ENCODE data around the gene GRIK3. TPM values are rescaled to one million over a fixed set of nuclear protein-coding genes. Genes with fewer than 3 reads are reported as not detected.

The GRIK3 gene
- total RNA-seq, 2 donors from 2014 or later, result 0.85 to 0.89 TPM

DNA sequence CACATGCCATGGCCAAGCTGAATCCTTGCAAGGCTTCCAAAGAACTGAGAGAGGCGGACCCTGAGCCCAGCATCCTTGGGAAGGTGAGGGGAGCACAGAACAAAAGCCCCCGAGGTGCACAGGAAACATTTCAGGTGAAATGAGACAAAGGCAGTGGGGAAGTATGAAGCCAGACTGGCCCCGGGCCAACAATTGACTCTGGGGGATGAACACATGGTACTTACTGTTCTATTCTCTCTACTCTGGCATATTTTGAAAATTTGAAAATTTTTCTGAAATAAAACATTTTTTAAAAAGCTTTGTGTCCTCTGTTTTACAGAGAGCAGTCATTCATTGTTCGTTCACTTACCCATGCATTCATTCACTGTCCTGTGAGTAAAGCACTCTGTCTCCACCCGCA, 77.7 kb downstream of the GRIK3 start:
- DNase-seq (no peak), ATAC-seq (no peak)
- intact Hi-C loops (cut with DNase I), result no loop called here

GRCh38 chr1:36955016-36955415, 79.3 kb downstream of the GRIK3 start:
- intact Hi-C loops (cut with DNase I), result no loop called here
- DNase-seq (no peak), ATAC-seq (no peak)

- DNase-seq (no peak), ATAC-seq (no peak)
- intact Hi-C loops (cut with DNase I), result no loop called here
These were observed 81.3 kb downstream of the GRIK3 start for GRCh38 chr1:36953061-36953460.

GRCh38 chr1:36951761-36952160, 82.6 kb downstream of the GRIK3 start:
- DNase-seq, result no peak
- intact Hi-C loops (cut with DNase I), result no loop called here
- ATAC-seq, result no peak

GRCh38 chr1:36951292-36951750, 83.0 kb downstream of the GRIK3 start:
- DNase-seq (no peak), ATAC-seq (no peak)
- intact Hi-C loops (cut with DNase I), result no loop called here

GRCh38 chr1:36950604-36951291, 83.6 kb downstream of the GRIK3 start:
- intact Hi-C loops (cut with DNase I), result no loop called here
- no peak for ATAC-seq

DNA sequence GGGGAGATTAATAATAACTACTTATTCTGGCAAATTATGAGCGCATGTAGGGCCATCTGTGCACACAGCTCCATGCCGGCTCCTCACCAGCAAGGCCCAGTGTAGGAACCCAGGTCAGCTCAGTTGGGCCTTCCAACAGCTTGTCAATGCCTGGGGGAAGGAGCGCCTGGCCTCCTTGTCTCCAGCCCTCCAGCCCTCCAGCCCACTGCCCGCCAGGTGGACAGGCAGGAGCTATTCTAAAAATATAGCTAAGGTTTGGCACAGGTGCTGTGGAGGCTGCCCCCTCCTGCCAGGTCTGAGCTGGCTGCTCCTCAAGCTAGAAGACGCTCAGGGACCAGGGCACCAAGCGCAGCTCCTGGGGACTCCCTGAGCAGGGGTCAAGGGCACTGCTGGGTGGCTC, 85.7 kb downstream of the GRIK3 start:
- ATAC-seq (no peak), DNase-seq (no peak)
- intact Hi-C loops (cut with DNase I), result no loop called here

More at GRCh38 chr1:36950604-36951291, 83.6 kb downstream of the GRIK3 start:
- no peak for DNase-seq

DNA sequence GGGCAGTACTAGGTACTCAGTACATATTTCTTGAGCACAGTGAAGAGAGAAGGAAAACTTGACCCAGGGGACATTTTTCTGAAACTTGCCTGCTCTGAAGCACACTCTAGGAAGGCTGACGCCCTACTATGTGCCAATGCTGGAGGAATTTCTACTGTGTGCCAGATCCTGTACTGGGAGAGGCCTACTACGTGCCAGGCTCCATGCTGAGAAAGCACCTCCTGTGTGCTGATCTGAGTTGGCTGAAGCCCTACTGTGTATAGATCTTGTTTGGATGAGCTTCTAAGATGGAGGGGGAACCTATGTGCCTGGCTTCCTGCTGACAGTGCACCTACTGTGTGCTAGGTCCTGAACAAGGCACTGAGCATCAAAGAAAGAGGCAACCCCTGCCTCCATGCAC, 86.2 kb downstream of the GRIK3 start:
- DNase-seq (no peak), ATAC-seq (no peak)
- intact Hi-C loops (cut with DNase I), result no loop called here

- ATAC-seq (peak in 1 of 2 donors; percentile 53), DNase-seq (no peak)
- intact Hi-C loops (cut with DNase I), result no loop called here
These were observed 86.9 kb downstream of the GRIK3 start for GRCh38 chr1:36947384-36947783.

DNA sequence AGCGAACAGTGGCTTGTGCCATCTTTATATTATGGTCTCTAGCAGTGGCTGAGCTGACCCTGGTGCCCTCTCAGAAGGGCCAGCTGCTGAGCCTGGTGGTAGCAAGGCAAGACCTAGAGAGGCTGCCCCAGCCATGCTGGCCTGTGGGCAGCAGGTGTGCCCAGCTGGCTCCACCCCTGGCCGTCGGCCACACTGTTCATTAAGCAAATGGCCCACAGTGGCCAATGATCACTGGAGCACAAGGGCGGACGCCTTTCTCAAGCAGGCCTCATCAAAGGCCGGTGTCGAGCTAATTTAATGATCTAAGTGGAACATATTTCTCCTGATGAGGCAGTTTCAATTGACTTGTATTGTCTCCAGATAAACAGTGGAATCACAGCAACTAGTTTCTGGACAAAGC, 89.4 kb downstream of the GRIK3 start:
- intact Hi-C loops (cut with DNase I), result no loop called here
- no peak for DNase-seq
- ATAC-seq, result no peak

- DNase-seq, result no peak
- intact Hi-C loops (cut with DNase I), result no loop called here
- no peak for ATAC-seq
These were observed 92.2 kb downstream of the GRIK3 start for GRCh38 chr1:36942148-36942547.

DNA sequence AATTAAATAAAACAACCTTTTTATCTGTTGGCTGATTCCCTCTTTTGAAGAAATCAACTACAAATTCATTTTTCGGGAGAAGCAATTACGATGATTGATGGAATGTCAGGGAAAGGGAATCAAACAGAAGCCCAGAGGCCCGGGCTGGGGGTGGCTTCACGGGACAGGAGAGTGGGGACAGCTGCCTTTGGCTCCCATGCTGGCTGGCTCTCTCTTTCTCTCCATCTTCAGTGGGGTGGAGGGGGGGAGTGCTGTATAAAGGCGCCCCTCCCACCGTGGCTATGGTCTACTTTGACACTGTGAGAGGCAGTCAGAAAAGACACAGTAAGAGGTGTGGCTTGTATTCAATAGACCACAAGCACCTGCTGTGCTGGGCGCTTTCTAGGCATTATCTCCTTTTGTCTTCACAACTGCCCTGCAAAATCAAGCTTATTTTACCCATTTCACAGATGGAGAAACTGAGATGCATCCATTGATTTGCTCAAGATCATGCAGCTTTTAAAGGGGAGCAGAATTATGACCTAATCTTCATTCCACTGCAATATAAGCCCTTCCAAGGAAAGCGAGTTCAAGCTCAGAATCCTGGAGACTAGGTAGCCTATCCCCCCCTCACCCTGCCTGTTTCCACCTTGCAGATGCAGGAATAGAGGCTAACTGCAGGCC, 92.9 kb downstream of the GRIK3 start:
- ATAC-seq, result no peak
- intact Hi-C loops (cut with DNase I), result no loop called here
- DNase-seq, result no peak

DNA sequence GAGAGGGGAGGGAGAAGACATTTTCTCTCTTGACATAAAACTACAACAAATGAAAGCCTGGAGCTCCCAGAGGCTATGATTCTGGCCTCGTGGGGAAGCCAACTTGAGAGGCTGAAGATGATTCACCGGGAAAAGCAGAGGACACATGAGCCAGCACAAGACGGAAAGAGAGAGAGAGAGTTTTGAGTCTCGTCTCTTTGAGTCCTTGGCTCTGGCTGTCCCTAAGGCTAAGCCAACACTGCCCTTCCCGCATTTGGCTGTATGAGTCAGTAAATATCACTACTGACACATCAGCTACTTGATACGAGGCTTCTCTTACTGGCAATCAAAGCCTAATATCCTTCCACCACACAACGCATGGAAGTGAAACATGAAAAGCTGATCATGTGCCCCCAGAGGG, 95.5 kb downstream of the GRIK3 start:
- no peak for DNase-seq
- no peak for ATAC-seq
- intact Hi-C loops (cut with DNase I), result no loop called here

GRCh38 chr1:36937371-36937770, 96.9 kb downstream of the GRIK3 start:
- ATAC-seq, result no peak
- DNase-seq, result no peak
- intact Hi-C loops (cut with DNase I), result no loop called here

DNA sequence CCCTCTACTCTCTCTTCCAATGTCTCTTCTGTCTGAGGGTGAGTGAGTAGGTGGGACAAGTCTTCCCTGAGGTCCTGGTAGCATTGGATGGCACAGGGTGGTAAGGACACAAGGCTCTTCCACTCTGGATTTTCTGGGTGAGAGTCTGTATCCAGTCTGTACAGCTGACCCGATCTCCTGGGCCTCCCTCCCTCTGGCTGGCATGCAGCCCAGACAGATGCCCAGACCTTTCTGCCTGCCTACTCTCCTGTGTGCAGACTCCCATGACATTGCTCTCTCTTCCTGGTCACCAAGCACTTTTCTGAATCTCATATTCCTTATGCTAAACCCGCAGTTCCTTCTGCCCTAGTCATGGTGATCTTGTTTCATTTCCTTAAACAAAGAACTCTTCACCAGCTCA, 100.3 kb downstream of the GRIK3 start:
- intact Hi-C loops (cut with DNase I), result no loop called here
- ATAC-seq (no peak), DNase-seq (no peak)

DNA sequence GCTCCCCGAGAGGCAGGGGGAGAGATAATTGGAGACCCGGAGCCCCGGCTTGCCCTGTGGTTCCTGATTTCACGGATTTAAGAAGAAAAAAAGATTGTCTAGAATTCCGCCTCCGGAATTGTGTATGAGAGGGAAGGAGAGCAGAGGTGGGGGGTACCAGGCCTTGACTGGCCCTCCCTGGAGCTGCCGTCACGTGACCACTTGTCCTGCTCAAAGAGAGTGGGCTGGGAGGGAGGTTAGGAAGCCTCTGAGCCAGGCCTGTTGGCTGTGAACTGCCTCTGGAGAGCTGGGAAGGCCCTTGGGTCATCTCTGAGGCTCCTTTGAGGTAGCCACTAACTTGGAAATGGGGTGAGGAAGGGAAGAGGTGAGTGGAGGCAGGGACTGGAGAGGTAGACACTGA, 106.5 kb downstream of the GRIK3 start:
- DNase-seq (no peak), ATAC-seq (no peak)
- intact Hi-C loops (cut with DNase I), result no loop called here

DNA sequence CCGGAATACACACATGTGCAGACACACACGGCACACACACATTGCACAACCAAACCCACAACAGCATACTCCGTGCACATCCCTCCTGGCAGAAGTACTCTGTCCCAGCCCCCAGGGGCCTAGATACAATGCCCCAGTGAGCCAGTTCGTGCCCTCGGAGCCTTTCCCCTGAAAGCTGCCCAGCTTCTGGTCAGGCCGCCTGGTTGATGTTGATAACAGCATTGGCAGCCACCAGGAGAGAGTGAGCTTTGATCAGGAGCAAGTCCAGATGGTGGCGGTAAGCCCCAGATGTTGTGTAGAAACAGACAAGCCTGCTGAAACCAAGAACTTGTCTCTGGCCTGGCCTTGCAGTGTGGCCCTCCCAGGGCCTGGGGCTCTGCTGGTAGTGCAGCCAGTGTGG, 109.1 kb downstream of the GRIK3 start:
- intact Hi-C loops (cut with DNase I), result no loop called here
- no peak for ATAC-seq
- DNase-seq, result no peak

GRCh38 chr1:36924282-36924811, 110.0 kb downstream of the GRIK3 start:
- peak in 1 of 2 donors; percentile 69 for ATAC-seq

GRCh38 chr1:36922593-36923426, 111.5 kb downstream of the GRIK3 start:
- intact Hi-C loops (cut with DNase I), result no loop called here
- DNase-seq (no peak), ATAC-seq (no peak)

More at GRCh38 chr1:36924282-36924811, 110.0 kb downstream of the GRIK3 start:
- intact Hi-C loops (cut with DNase I), result no loop called here
- peak; percentile 61 for DNase-seq

DNA sequence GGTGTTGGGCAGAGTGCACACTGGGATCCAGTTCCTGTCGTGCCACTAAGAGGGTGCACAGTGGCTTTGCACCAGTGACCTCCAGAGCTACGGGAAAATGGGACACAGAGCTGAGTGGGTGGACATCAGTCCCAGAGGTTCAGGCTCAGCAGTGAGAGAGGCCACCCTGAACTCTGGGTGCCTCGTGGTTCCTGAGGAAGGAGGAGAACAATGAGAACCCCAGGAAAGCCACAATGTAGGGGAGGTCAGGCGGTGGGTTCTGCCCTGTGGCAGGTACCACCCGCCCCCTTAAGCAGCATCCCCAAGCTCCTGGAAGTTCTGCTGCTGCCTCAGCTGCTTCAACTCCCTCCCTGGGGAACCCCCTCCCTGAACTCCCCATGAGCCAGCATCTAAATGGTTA, 112.2 kb downstream of the GRIK3 start:
- DNase-seq, result no peak
- intact Hi-C loops (cut with DNase I), result no loop called here
- no peak for ATAC-seq

All from left cardiac atrium (tissue), 4 donors.